Measurements from ENCODE around the gene AKAP9.

The AKAP9 gene

DNA sequence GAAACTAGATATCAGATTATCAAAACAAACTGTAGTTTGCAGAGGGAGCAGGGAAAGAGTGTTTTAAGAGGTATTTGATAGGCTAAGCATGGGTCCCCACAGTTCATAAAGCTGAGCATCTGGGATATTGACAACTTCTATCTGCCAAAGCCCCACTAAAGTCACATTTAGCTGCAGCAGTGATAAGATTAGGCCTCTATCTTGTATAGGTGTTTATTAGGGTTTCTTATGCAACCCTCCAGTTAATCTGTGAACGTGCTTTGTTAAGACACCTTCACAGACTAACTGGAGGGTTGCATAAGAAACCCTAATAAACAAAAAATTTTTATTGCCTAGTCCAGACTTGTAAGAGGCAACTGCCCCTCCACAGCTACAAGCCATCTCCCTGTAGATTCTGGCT, 115.6 kb downstream of the AKAP9 start:
- H3K27ac ChIP-seq (ENCODE audit: low read length), result no peak overlapping the region
- H3K9me3 ChIP-seq (ENCODE audit: control insufficient read depth, insufficient read depth, low read length), result no peaks in the 10 kb centered on the region
- no peaks in the 10 kb centered on the region for H3K4me1 ChIP-seq (ENCODE audit: control insufficient read depth, insufficient read depth, low read length)
- no peak overlapping the region for H3K4me3 ChIP-seq (ENCODE audit: low read length)
- WGBS (ENCODE audit: insufficient coverage, insufficient read length), result no CpG with 5 or more reads among the region's 1 CpG
- DNase-seq (ENCODE audit: low read depth, low spot score), result no peak
- no peaks in the 10 kb centered on the region for H3K36me3 ChIP-seq (ENCODE audit: control insufficient read depth, insufficient read depth, low read length)
- no peaks in the 10 kb centered on the region for H3K27me3 ChIP-seq (ENCODE audit: control insufficient read depth, insufficient read depth, low read length)

GRCh38 chr7:92057375-92057774, 116.7 kb downstream of the AKAP9 start:
- Histone ChIP-seq H3K9me3 (ENCODE audit: control insufficient read depth, insufficient read depth, low read length) (no peaks in the 10 kb centered on the region), H3K4me3 (ENCODE audit: low read length) (no peak overlapping the region), H3K4me1 (ENCODE audit: control insufficient read depth, insufficient read depth, low read length) (no peaks in the 10 kb centered on the region), H3K27ac (ENCODE audit: low read length) (no peak overlapping the region), H3K36me3 (ENCODE audit: control insufficient read depth, insufficient read depth, low read length) (no peaks in the 10 kb centered on the region), H3K27me3 (ENCODE audit: control insufficient read depth, insufficient read depth, low read length) (no peaks in the 10 kb centered on the region)
- DNase-seq (ENCODE audit: low read depth, low spot score), result no peak
- WGBS (ENCODE audit: insufficient coverage, insufficient read length), result no CpG with 5 or more reads among the region's 2 CpGs

- Histone ChIP-seq H3K27me3 (ENCODE audit: control insufficient read depth, insufficient read depth, low read length) (no peaks in the 10 kb centered on the region), H3K27ac (ENCODE audit: low read length) (no peak overlapping the region), H3K4me3 (ENCODE audit: low read length) (no peak overlapping the region), H3K4me1 (ENCODE audit: control insufficient read depth, insufficient read depth, low read length) (no peaks in the 10 kb centered on the region), H3K36me3 (ENCODE audit: control insufficient read depth, insufficient read depth, low read length) (no peaks in the 10 kb centered on the region), H3K9me3 (ENCODE audit: control insufficient read depth, insufficient read depth, low read length) (no peaks in the 10 kb centered on the region)
- no peak for DNase-seq (ENCODE audit: low read depth, low spot score)
- WGBS (ENCODE audit: insufficient coverage, insufficient read length), result no CpG with 5 or more reads among the region's 5 CpGs
These were observed 117.4 kb downstream of the AKAP9 start for GRCh38 chr7:92058040-92058439.

- no CpG with 5 or more reads among the region's 2 CpGs for WGBS (ENCODE audit: insufficient coverage, insufficient read length)
- Histone ChIP-seq H3K27ac (ENCODE audit: low read length) (no peak overlapping the region), H3K36me3 (ENCODE audit: control insufficient read depth, insufficient read depth, low read length) (no peaks in the 10 kb centered on the region), H3K27me3 (ENCODE audit: control insufficient read depth, insufficient read depth, low read length) (no peaks in the 10 kb centered on the region), H3K9me3 (ENCODE audit: control insufficient read depth, insufficient read depth, low read length) (no peaks in the 10 kb centered on the region), H3K4me1 (ENCODE audit: control insufficient read depth, insufficient read depth, low read length) (no peaks in the 10 kb centered on the region), H3K4me3 (ENCODE audit: low read length) (no peak overlapping the region)
- DNase-seq (ENCODE audit: low read depth, low spot score), result no peak
These were observed 118.2 kb downstream of the AKAP9 start for GRCh38 chr7:92058899-92059298.

DNA sequence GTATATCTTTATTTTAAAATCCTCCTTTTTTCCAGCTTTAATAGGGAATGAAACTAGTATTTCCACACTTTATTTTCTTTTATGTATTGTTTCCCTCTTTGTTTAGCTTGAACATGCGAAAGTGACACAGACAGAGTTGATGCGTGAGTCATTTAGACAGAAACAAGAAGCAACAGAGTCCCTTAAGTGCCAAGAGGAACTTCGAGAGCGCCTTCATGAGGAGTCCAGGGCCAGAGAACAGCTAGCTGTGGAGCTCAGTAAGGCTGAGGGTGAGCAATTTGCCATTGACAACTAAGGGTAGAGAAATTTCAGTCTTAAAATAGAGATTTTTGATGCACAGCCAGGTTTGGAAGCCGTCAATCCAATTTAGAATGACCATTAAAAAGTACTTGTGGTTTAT, 120.5 kb downstream of the AKAP9 start:
- no peak for DNase-seq (ENCODE audit: low read depth, low spot score)
- H3K27ac ChIP-seq (ENCODE audit: low read length), result no peak overlapping the region
- no peaks in the 10 kb centered on the region for H3K4me1 ChIP-seq (ENCODE audit: control insufficient read depth, insufficient read depth, low read length)

GRCh38 chr7:92064438-92065029, 123.9 kb downstream of the AKAP9 start:
- H3K27me3 ChIP-seq (ENCODE audit: control insufficient read depth, insufficient read depth, low read length), result no peaks in the 10 kb centered on the region
- H3K36me3 ChIP-seq (ENCODE audit: control insufficient read depth, insufficient read depth, low read length), result no peaks in the 10 kb centered on the region
- H3K27ac ChIP-seq (ENCODE audit: low read length), result no peak overlapping the region
- WGBS (ENCODE audit: insufficient coverage, insufficient read length), result no CpG with 5 or more reads among the region's 2 CpGs
- no peaks in the 10 kb centered on the region for H3K4me1 ChIP-seq (ENCODE audit: control insufficient read depth, insufficient read depth, low read length)
- no peaks in the 10 kb centered on the region for H3K9me3 ChIP-seq (ENCODE audit: control insufficient read depth, insufficient read depth, low read length)
- no peak overlapping the region for H3K4me3 ChIP-seq (ENCODE audit: low read length)
- DNase-seq (ENCODE audit: low read depth, low spot score), result no peak

More for the DNA sequence above, 120.5 kb downstream of the AKAP9 start:
- H3K27me3 ChIP-seq (ENCODE audit: control insufficient read depth, insufficient read depth, low read length), result no peaks in the 10 kb centered on the region
- no peaks in the 10 kb centered on the region for H3K9me3 ChIP-seq (ENCODE audit: control insufficient read depth, insufficient read depth, low read length)
- WGBS (ENCODE audit: insufficient coverage, insufficient read length), result no CpG with 5 or more reads among the region's 5 CpGs
- H3K36me3 ChIP-seq (ENCODE audit: control insufficient read depth, insufficient read depth, low read length), result no peaks in the 10 kb centered on the region
- H3K4me3 ChIP-seq (ENCODE audit: low read length), result no peak overlapping the region

DNA sequence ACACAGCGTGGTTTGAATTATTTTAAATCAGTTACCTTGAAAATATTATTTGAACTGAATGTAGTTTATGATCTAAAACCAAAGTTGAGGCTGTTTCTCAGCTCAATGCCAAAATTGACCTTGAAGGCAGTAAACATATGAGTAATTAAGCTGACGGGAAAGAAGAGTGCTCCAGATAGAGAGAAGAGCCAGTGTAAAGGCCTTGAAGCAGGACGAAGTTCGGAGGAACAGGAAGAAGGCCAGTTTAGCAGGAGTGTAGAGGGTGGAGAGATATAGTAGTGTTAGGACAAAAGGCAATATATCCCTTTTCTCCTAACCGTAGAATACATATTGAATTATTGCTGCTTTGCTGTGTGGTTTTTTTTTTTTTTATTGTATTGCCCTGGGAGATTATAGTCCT, 130.4 kb downstream of the AKAP9 start:
- DNase-seq (ENCODE audit: low read depth, low spot score), result no peak
- no peaks in the 10 kb centered on the region for H3K4me1 ChIP-seq (ENCODE audit: control insufficient read depth, insufficient read depth, low read length)
- H3K27me3 ChIP-seq (ENCODE audit: control insufficient read depth, insufficient read depth, low read length), result no peaks in the 10 kb centered on the region
- no peak overlapping the region for H3K4me3 ChIP-seq (ENCODE audit: low read length)
- no peaks in the 10 kb centered on the region for H3K36me3 ChIP-seq (ENCODE audit: control insufficient read depth, insufficient read depth, low read length)
- H3K27ac ChIP-seq (ENCODE audit: low read length), result no peak overlapping the region
- WGBS (ENCODE audit: insufficient coverage, insufficient read length), result 100% methylated on average over 1 of the region's 5 CpGs
- no peaks in the 10 kb centered on the region for H3K9me3 ChIP-seq (ENCODE audit: control insufficient read depth, insufficient read depth, low read length)

DNA sequence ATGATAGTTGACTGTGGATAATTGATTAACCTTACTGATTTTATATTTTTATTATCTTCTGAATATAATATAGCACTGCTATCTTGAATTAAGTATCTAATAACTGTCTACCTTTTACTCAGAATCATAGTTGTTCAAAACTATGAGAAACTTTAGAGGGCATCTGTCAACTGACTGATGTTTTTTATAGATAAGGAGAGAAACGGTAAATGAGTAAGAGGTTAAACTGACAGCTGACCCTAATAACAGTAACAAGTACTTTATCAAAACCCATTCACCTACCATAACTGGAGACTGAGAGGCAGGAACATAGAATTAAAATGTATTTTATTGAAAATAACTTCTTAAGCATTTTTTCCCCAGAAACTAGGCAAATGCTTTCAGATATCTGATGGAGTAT, 131.5 kb downstream of the AKAP9 start:
- DNase-seq (ENCODE audit: low read depth, low spot score), result no peak
- no peaks in the 10 kb centered on the region for H3K27me3 ChIP-seq (ENCODE audit: control insufficient read depth, insufficient read depth, low read length)
- H3K4me3 ChIP-seq (ENCODE audit: low read length), result no peak overlapping the region
- no peaks in the 10 kb centered on the region for H3K36me3 ChIP-seq (ENCODE audit: control insufficient read depth, insufficient read depth, low read length)
- no peaks in the 10 kb centered on the region for H3K9me3 ChIP-seq (ENCODE audit: control insufficient read depth, insufficient read depth, low read length)
- no CpG with 5 or more reads among the region's 1 CpG for WGBS (ENCODE audit: insufficient coverage, insufficient read length)
- H3K27ac ChIP-seq (ENCODE audit: low read length), result no peak overlapping the region
- H3K4me1 ChIP-seq (ENCODE audit: control insufficient read depth, insufficient read depth, low read length), result no peaks in the 10 kb centered on the region

DNA sequence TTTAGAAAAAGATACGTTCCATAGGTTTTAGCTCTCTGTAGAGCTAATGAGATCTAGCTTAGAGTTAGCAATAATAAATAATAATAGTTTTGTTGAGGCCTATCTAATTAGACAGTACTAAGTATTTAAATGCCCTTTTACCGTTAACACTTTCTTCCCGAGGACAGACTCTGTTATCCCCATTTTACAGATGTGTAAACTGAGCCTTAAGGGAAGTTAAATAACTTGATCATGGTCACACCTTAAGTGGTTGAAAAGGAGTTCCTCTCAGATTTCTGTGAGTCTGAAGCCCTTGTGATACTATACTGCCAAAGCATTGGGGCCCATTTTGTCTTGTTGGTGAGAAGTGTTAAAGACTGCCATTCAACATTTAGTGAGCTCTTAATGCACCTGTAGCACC, 132.0 kb downstream of the AKAP9 start:
- 100% methylated on average over 1 of the region's 3 CpGs for WGBS (ENCODE audit: insufficient coverage, insufficient read length)
- Histone ChIP-seq H3K9me3 (ENCODE audit: control insufficient read depth, insufficient read depth, low read length) (no peaks in the 10 kb centered on the region), H3K4me3 (ENCODE audit: low read length) (no peak overlapping the region)

DNA sequence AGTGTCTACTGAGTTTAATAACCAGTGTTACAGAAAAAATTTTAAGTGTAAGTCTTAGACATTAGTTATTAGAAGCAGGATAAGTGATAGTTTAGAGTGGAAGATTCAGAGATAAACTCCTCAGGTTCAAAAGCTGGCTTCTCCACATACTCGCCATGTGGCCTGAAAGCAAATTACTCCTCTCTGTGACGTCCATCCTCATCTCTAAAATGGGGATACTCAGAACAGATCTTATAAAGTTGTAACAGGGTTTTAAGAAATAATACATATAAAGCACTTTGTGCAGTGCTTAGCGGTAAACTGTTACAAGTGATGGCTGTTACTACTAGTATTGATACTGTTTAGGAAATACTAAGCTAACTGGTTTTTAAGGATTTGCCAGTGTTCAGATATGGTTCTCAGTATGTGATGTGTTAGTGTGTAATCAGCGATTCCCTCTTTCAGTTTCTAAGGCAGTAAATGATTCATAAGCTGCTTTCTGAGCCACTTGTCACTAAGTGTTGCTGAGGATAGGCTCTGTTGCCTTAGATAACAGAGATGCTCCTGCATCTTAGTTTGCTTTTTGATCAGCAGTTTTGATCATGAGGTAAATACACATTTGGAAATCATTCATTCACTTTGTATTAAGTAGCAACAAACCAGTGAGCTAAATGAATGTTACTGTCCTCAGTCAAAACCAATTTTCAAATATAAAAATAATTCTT, 134.9 kb downstream of the AKAP9 start:
- H3K4me3 ChIP-seq (ENCODE audit: low read length), result no peak overlapping the region
- WGBS (ENCODE audit: insufficient coverage, insufficient read length), result no CpG with 5 or more reads among the region's 4 CpGs
- DNase-seq (ENCODE audit: low read depth, low spot score), result no peak
- H3K4me1 ChIP-seq (ENCODE audit: control insufficient read depth, insufficient read depth, low read length), result no peaks in the 10 kb centered on the region
- no peaks in the 10 kb centered on the region for H3K27me3 ChIP-seq (ENCODE audit: control insufficient read depth, insufficient read depth, low read length)
- no peak overlapping the region for H3K27ac ChIP-seq (ENCODE audit: low read length)
- H3K9me3 ChIP-seq (ENCODE audit: control insufficient read depth, insufficient read depth, low read length), result no peaks in the 10 kb centered on the region
- no peaks in the 10 kb centered on the region for H3K36me3 ChIP-seq (ENCODE audit: control insufficient read depth, insufficient read depth, low read length)

More for the DNA sequence above, 132.0 kb downstream of the AKAP9 start:
- no peak overlapping the region for H3K27ac ChIP-seq (ENCODE audit: low read length)
- H3K4me1 ChIP-seq (ENCODE audit: control insufficient read depth, insufficient read depth, low read length), result no peaks in the 10 kb centered on the region
- no peaks in the 10 kb centered on the region for H3K27me3 ChIP-seq (ENCODE audit: control insufficient read depth, insufficient read depth, low read length)
- DNase-seq (ENCODE audit: low read depth, low spot score), result no peak
- no peaks in the 10 kb centered on the region for H3K36me3 ChIP-seq (ENCODE audit: control insufficient read depth, insufficient read depth, low read length)

DNA sequence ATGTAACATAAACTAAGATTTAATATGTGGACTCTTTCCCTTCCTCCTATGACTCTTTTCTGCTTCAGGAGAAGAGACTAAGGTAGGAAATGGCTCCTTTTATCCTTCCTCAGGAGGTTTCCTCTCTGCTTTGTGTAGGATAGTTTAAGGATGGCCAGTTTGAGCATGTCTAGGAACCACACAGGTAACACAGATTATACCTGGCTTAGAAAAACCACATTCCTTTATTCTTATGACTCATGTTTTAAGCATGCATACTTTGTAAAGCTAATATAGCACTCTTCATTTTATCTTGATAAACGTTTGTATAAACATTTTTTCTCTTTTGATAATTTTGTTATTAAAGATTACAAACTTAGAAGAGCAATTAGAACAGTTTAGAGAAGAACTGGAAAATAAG, 135.8 kb downstream of the AKAP9 start:
- Histone ChIP-seq H3K4me3 (ENCODE audit: low read length) (no peak overlapping the region), H3K27ac (ENCODE audit: low read length) (no peak overlapping the region), H3K27me3 (ENCODE audit: control insufficient read depth, insufficient read depth, low read length) (no peaks in the 10 kb centered on the region), H3K4me1 (ENCODE audit: control insufficient read depth, insufficient read depth, low read length) (no peaks in the 10 kb centered on the region), H3K9me3 (ENCODE audit: control insufficient read depth, insufficient read depth, low read length) (no peaks in the 10 kb centered on the region), H3K36me3 (ENCODE audit: control insufficient read depth, insufficient read depth, low read length) (no peaks in the 10 kb centered on the region)
- no peak for DNase-seq (ENCODE audit: low read depth, low spot score)
- no CpG with 5 or more reads among the region's 1 CpG for WGBS (ENCODE audit: insufficient coverage, insufficient read length)

Measured in iPS DF 6.9 (cell line).